ENCODE measurements around the gene ARFGAP1. TPM values are rescaled to one million over a fixed set of nuclear protein-coding genes. Genes with fewer than 3 reads are reported as not detected.

Gene ARFGAP1
- polyA plus RNA-seq, 2 donors, result 33.3 to 76.1 TPM

DNA sequence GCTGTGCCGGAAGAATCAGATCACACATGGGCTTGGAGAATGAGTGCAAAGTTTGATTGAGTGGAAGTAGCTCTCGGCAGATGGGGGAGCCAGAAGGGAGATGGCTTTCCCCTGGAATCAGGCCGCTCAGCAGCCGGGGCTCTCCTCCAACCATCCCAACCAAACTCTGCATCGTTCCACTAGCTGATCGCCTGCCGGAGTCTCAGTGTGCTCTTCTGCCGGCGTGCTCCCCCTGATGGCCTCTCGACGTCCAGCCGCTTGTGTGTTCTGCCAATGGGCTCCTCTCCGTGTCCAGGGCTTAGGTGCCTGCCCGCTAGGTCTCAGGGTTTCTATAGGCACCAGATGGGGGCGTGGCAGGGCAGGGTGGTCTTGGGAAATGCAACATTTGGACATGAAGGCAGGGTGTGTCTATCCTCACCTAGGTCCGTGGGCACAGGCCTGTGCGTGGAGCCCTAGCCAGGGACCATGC is 41.8 kb upstream of the ARFGAP1 start:
- Histone ChIP-seq H3K27ac (ENCODE audit: low read depth in 2 of 2, low read length in 1 of 2) (no peak overlapping the region), H3K9me3 (ENCODE audit: control insufficient read depth in 2 of 2, insufficient read depth in 1 of 2, low read depth in 1 of 2, low read length in 1 of 2) (no peaks in the 10 kb centered on the region), H3K27me3 (ENCODE audit: control insufficient read depth in 1 of 2, insufficient read depth in 2 of 2, low read length in 2 of 2) (no peaks in the 10 kb centered on the region), H3K4me3 (ENCODE audit: low read depth in 1 of 2, low read length in 2 of 2) (no peak overlapping the region), H3K36me3 (ENCODE audit: control insufficient read depth in 2 of 2, insufficient read depth in 2 of 2, low read length in 1 of 2) (no peaks in the 10 kb centered on the region), H3K4me1 (ENCODE audit: control insufficient read depth in 2 of 2, insufficient read depth in 2 of 2, low read length in 1 of 2) (peaks cover 0 to 3% of the 10 kb centered on the region in 2 donors)
- WGBS, 2 donors, result 15 to 16% methylated on average over 15 to 17 of the region's 17 CpGs

- no peak overlapping the region for H3K4me3 ChIP-seq (ENCODE audit: low read depth in 1 of 2, low read length in 2 of 2)
- H3K9me3 ChIP-seq (ENCODE audit: control insufficient read depth in 2 of 2, insufficient read depth in 1 of 2, low read depth in 1 of 2, low read length in 1 of 2), result no peaks in the 10 kb centered on the region
- no peaks in the 10 kb centered on the region for H3K36me3 ChIP-seq (ENCODE audit: control insufficient read depth in 2 of 2, insufficient read depth in 2 of 2, low read length in 1 of 2)
- WGBS, 2 donors, result 41 to 43% methylated on average over 18 of the region's 18 CpGs
- peaks cover 0 to 3% of the 10 kb centered on the region in 2 donors for H3K4me1 ChIP-seq (ENCODE audit: control insufficient read depth in 2 of 2, insufficient read depth in 2 of 2, low read length in 1 of 2)
- H3K27me3 ChIP-seq (ENCODE audit: control insufficient read depth in 1 of 2, insufficient read depth in 2 of 2, low read length in 2 of 2), result no peaks in the 10 kb centered on the region
- H3K27ac ChIP-seq (ENCODE audit: low read depth in 2 of 2, low read length in 1 of 2), result no peak overlapping the region
These were observed 40.2 kb upstream of the ARFGAP1 start for GRCh38 chr20:63232235-63233060.

DNA sequence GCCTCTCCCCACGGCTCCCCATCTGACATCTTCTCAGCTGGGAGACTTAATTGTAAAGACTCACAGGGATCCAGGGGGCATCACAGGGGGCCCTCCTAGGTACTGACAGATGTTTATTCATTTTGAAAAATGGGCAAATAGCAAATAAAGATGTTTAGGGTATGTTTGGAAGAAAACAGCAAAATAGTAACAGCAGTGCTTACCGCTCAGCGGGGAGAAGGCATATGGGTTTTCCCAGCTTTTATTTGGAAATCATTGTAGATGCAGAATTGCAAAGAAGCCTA is 39.6 kb upstream of the ARFGAP1 start:
- H3K9me3 ChIP-seq (ENCODE audit: control insufficient read depth in 2 of 2, insufficient read depth in 1 of 2, low read depth in 1 of 2, low read length in 1 of 2), result no peaks in the 10 kb centered on the region
- H3K4me1 ChIP-seq (ENCODE audit: control insufficient read depth in 2 of 2, insufficient read depth in 2 of 2, low read length in 1 of 2), result peaks cover 0 to 3% of the 10 kb centered on the region in 2 donors
- H3K27ac ChIP-seq (ENCODE audit: low read depth in 2 of 2, low read length in 1 of 2), result no peak overlapping the region
- no peaks in the 10 kb centered on the region for H3K27me3 ChIP-seq (ENCODE audit: control insufficient read depth in 1 of 2, insufficient read depth in 2 of 2, low read length in 2 of 2)
- H3K36me3 ChIP-seq (ENCODE audit: control insufficient read depth in 2 of 2, insufficient read depth in 2 of 2, low read length in 1 of 2), result no peaks in the 10 kb centered on the region
- WGBS, 2 donors, result 64 to 74% methylated on average over 3 of the region's 3 CpGs
- H3K4me3 ChIP-seq (ENCODE audit: low read depth in 1 of 2, low read length in 2 of 2), result no peak overlapping the region

DNA sequence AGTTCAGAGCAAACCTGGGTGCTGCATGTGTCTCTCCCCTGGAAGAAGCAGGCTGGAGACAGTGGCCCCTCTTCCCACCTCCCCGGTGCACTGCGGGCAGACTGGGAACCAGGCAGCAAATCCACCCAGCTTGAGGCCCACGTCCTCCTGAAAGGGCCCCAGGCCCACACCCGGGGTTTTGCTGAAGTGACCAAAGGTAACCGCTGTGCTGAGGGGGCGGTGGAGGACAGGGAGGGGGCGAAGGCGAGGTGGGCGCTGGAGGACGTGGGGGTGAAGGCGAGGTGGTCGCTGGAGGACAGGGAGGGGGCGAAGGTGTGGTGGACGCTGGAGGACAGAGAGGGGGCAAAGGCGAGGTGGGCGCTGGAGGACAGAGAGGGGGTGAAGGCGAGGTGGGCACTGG is 38.7 kb upstream of the ARFGAP1 start:
- no peak overlapping the region for H3K27ac ChIP-seq (ENCODE audit: low read depth in 2 of 2, low read length in 1 of 2)
- H3K9me3 ChIP-seq (ENCODE audit: control insufficient read depth in 2 of 2, insufficient read depth in 1 of 2, low read depth in 1 of 2, low read length in 1 of 2), result no peaks in the 10 kb centered on the region
- WGBS, 2 donors, result 82 to 84% methylated on average over 17 of the region's 17 CpGs
- no peaks in the 10 kb centered on the region for H3K27me3 ChIP-seq (ENCODE audit: control insufficient read depth in 1 of 2, insufficient read depth in 2 of 2, low read length in 2 of 2)
- no peak overlapping the region for H3K4me3 ChIP-seq (ENCODE audit: low read depth in 1 of 2, low read length in 2 of 2)
- H3K4me1 ChIP-seq (ENCODE audit: control insufficient read depth in 2 of 2, insufficient read depth in 2 of 2, low read length in 1 of 2), result peaks cover 0 to 3% of the 10 kb centered on the region in 2 donors
- no peaks in the 10 kb centered on the region for H3K36me3 ChIP-seq (ENCODE audit: control insufficient read depth in 2 of 2, insufficient read depth in 2 of 2, low read length in 1 of 2)

GRCh38 chr20:63234693-63235398 is 37.8 kb upstream of the ARFGAP1 start:
- WGBS, 2 donors, result 21 to 22% methylated on average over 19 to 20 of the region's 20 CpGs
- no peak overlapping the region for H3K4me3 ChIP-seq (ENCODE audit: low read depth in 1 of 2, low read length in 2 of 2)
- no peaks in the 10 kb centered on the region for H3K36me3 ChIP-seq (ENCODE audit: control insufficient read depth in 2 of 2, insufficient read depth in 2 of 2, low read length in 1 of 2)
- H3K9me3 ChIP-seq (ENCODE audit: control insufficient read depth in 2 of 2, insufficient read depth in 1 of 2, low read depth in 1 of 2, low read length in 1 of 2), result no peaks in the 10 kb centered on the region
- H3K27ac ChIP-seq (ENCODE audit: low read depth in 2 of 2, low read length in 1 of 2), result no peak overlapping the region
- H3K4me1 ChIP-seq (ENCODE audit: control insufficient read depth in 2 of 2, insufficient read depth in 2 of 2, low read length in 1 of 2), result peaks cover 0 to 3% of the 10 kb centered on the region in 2 donors
- H3K27me3 ChIP-seq (ENCODE audit: control insufficient read depth in 1 of 2, insufficient read depth in 2 of 2, low read length in 2 of 2), result no peaks in the 10 kb centered on the region

- no peak within 1 kb of the TSS for H3K27ac ChIP-seq (ENCODE audit: low read depth in 2 of 2, low read length in 1 of 2)
- no peaks in the 10 kb centered on the region for H3K36me3 ChIP-seq (ENCODE audit: control insufficient read depth in 2 of 2, insufficient read depth in 2 of 2, low read length in 1 of 2)
- no peak within 1 kb of the TSS for H3K4me3 ChIP-seq (ENCODE audit: low read depth in 1 of 2, low read length in 2 of 2)
- H3K9me3 ChIP-seq (ENCODE audit: control insufficient read depth in 2 of 2, insufficient read depth in 1 of 2, low read depth in 1 of 2, low read length in 1 of 2), result no peaks in the 10 kb centered on the region
- H3K4me1 ChIP-seq (ENCODE audit: control insufficient read depth in 2 of 2, insufficient read depth in 2 of 2, low read length in 1 of 2), result peaks cover 0 to 3% of the 10 kb centered on the region in 2 donors
- no peaks in the 10 kb centered on the region for H3K27me3 ChIP-seq (ENCODE audit: control insufficient read depth in 1 of 2, insufficient read depth in 2 of 2, low read length in 2 of 2)
- 38 to 41% methylated on average over 12 to 17 of the region's 17 CpGs for WGBS, 2 donors
These were observed 37.1 kb upstream of the ARFGAP1 start, which contains the start of gene BIRC7 for GRCh38 chr20:63235399-63235983. Gene BIRC7 (plus strand): TSS chr20:63235905. CDS start chr20:63236097, 192 bp downstream.

DNA sequence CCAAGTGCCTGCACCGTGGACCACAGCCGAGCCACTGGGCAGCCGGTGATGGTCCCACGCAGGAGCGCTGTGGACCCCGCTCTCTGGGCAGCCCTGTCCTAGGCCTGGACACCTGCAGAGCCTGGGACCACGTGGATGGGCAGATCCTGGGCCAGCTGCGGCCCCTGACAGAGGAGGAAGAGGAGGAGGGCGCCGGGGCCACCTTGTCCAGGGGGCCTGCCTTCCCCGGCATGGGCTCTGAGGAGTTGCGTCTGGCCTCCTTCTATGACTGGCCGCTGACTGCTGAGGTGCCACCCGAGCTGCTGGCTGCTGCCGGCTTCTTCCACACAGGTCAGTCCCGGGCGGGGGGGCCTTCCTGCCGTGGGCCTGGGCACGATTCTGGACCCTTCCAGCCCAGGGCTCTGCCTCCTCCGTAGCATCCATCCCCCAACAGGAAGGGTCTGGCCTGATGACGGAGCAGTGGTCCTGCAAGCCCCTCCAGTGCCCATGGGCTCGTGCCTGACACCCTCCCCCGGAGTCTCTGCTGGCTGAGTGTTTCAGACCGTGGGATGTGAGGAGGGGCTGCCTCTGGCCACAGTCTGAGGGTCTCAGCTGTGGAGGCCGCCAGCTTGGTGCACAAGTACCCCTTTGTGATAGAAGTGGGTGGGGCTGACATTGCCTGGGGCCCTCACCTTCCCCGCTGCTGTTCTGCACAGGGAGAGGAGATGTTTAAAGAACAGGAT is 36.3 kb upstream of the ARFGAP1 start:
- H3K27me3 ChIP-seq (ENCODE audit: control insufficient read depth in 1 of 2, insufficient read depth in 2 of 2, low read length in 2 of 2), result no peaks in the 10 kb centered on the region
- WGBS, 2 donors, result 77 to 79% methylated on average over 22 to 26 of the region's 26 CpGs
- H3K36me3 ChIP-seq (ENCODE audit: control insufficient read depth in 2 of 2, insufficient read depth in 2 of 2, low read length in 1 of 2), result no peaks in the 10 kb centered on the region
- H3K4me3 ChIP-seq (ENCODE audit: low read depth in 1 of 2, low read length in 2 of 2), result no peak overlapping the region
- H3K9me3 ChIP-seq (ENCODE audit: control insufficient read depth in 2 of 2, insufficient read depth in 1 of 2, low read depth in 1 of 2, low read length in 1 of 2), result no peaks in the 10 kb centered on the region
- no peaks in the 10 kb centered on the region for H3K4me1 ChIP-seq (ENCODE audit: control insufficient read depth in 2 of 2, insufficient read depth in 2 of 2, low read length in 1 of 2)
- no peak overlapping the region for H3K27ac ChIP-seq (ENCODE audit: low read depth in 2 of 2, low read length in 1 of 2)

DNA sequence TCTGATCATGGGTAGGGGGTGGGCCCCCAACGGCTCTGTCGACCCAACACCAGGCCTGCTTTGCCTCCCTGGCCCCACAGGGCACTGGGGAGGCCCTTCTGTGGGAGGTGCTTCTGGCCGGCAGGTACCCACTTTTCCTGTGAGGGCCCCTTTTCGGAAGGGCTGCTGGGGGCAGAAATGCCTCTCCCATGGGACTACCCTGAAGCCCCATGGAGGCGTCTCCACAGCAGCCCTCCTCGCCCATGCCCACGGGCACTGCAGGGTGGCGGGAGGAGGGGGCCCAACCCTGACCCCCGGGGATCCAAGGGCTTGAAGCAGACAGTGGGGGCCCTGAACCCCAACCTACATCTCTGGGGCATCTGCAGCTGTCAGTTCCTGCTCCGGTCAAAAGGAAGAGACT is 34.6 kb upstream of the ARFGAP1 start:
- H3K27me3 ChIP-seq (ENCODE audit: control insufficient read depth in 1 of 2, insufficient read depth in 2 of 2, low read length in 2 of 2), result no peaks in the 10 kb centered on the region
- H3K27ac ChIP-seq (ENCODE audit: low read depth in 2 of 2, low read length in 1 of 2), result no peak overlapping the region
- H3K9me3 ChIP-seq (ENCODE audit: control insufficient read depth in 2 of 2, insufficient read depth in 1 of 2, low read depth in 1 of 2, low read length in 1 of 2), result no peaks in the 10 kb centered on the region
- H3K4me1 ChIP-seq (ENCODE audit: control insufficient read depth in 2 of 2, insufficient read depth in 2 of 2, low read length in 1 of 2), result no peaks in the 10 kb centered on the region
- WGBS, 2 donors, result 62 to 67% methylated on average over 10 of the region's 10 CpGs
- no peak overlapping the region for H3K4me3 ChIP-seq (ENCODE audit: low read depth in 1 of 2, low read length in 2 of 2)
- no peaks in the 10 kb centered on the region for H3K36me3 ChIP-seq (ENCODE audit: control insufficient read depth in 2 of 2, insufficient read depth in 2 of 2, low read length in 1 of 2)

GRCh38 chr20:63238514-63239125 is 34.0 kb upstream of the ARFGAP1 start:
- WGBS, 2 donors, result 42% methylated on average over 16 of the region's 16 CpGs
- Histone ChIP-seq H3K27me3 (ENCODE audit: control insufficient read depth in 1 of 2, insufficient read depth in 2 of 2, low read length in 2 of 2) (no peaks in the 10 kb centered on the region), H3K36me3 (ENCODE audit: control insufficient read depth in 2 of 2, insufficient read depth in 2 of 2, low read length in 1 of 2) (no peaks in the 10 kb centered on the region), H3K9me3 (ENCODE audit: control insufficient read depth in 2 of 2, insufficient read depth in 1 of 2, low read depth in 1 of 2, low read length in 1 of 2) (no peaks in the 10 kb centered on the region), H3K4me1 (ENCODE audit: control insufficient read depth in 2 of 2, insufficient read depth in 2 of 2, low read length in 1 of 2) (no peaks in the 10 kb centered on the region), H3K4me3 (ENCODE audit: low read depth in 1 of 2, low read length in 2 of 2) (no peak overlapping the region), H3K27ac (ENCODE audit: low read depth in 2 of 2, low read length in 1 of 2) (no peak overlapping the region)
